Adrenal gland (tissue), 5 donors: ENCODE measurements around the gene OSBPL6.

ENCODE experiments used
- CTCF ChIP-seq, 6 experiments: fragments of 450-650 bp in 4 of 6; fragments of 200-600 bp in 2 of 6; sonication (generic) in 1 of 6; IDR thresholded peaks; 1 replicate in 5 of 6; 2 replicates in 1 of 6; pipeline versions ENCODE4 v1.5.1 to v1.8.0; 2016 to 2021; ENCODE audit warnings: antibody characterized with exemption in 6 of 6, mild to moderate bottlenecking in 2 of 6, moderate library complexity in 1 of 6
- POLR2A ChIP-seq, 2 donors: fragments of 450-650 bp; IDR thresholded peaks; one replicate each; pipeline ENCODE4 v1.6.1; 2017; ENCODE audit warnings: antibody characterized with exemption in 2 of 2, mild to moderate bottlenecking in 2 of 2, moderate library complexity in 1 of 2
- donor health status: DM: no; HTN: no; CAD: no.

GRCh38 chr2:178173657-178174056 is 20.7 kb upstream of the OSBPL6 start:
- TF ChIP-seq CTCF (IDR thresholded peaks at IDR 0.05) = no peak
- no peak for TF ChIP-seq POLR2A (IDR thresholded peaks at IDR 0.05)
